Measurements from ENCODE around the gene RGS16. TPM values are rescaled to one million over a fixed set of nuclear protein-coding genes. Genes with fewer than 3 reads are reported as not detected.

Gene RGS16
- total and polyA plus RNA-seq, 9 of the 15 experiments (the other 6 are each of a cell fraction or from before 2014, with no cell fraction given): 0.07 to 0.55 (median 0.36) TPM

- TF ChIP-seq ATF3 (IDR thresholded peaks at IDR 0.05) (peak; percentile 58), ATF3 (CRISPR knock-in tag; conservative IDR thresholded peaks at IDR 0.05) (peak; percentile 69; the same call in 1 of the 2 replicates), MAX (CRISPR knock-in tag; IDR thresholded peaks at IDR 0.05) (0 out of 2 replicates have a peak, but pooled peaks have one; percentile 11), ZBTB17 (CRISPR knock-in tag; IDR thresholded peaks at IDR 0.05) (peak; percentile 91), POLR2G (IDR thresholded peaks at IDR 0.05; ENCODE audit: low read depth, low read length) (peak; percentile 59), RNF2 (IDR thresholded peaks at IDR 0.05) (no peak), SRSF9 (IDR thresholded peaks at IDR 0.05; ENCODE audit: borderline replicate concordance, low read depth, low read length) (no peak), PHF20 (IDR thresholded peaks at IDR 0.05; ENCODE audit: partially characterized antibody) (peak; percentile 64), KAT7 (CRISPR knock-in tag; IDR thresholded peaks at IDR 0.05; ENCODE audit: borderline replicate concordance) (no peak), TCF7L2 (IDR thresholded peaks at IDR 0.05; ENCODE audit: low read depth, low read length) (no peak), NUFIP1 (IDR thresholded peaks at IDR 0.05; ENCODE audit: partially characterized antibody) (no peak), ID3 (CRISPR knock-in tag; IDR thresholded peaks at IDR 0.05) (no peak), ID3 (tag; IDR thresholded peaks at IDR 0.05) (no peak), TBP (optimal IDR thresholded peaks at IDR 0.05; ENCODE audit: low read depth, low read length) (peak; percentile 60), ATF1 (CRISPR knock-in tag; IDR thresholded peaks at IDR 0.05) (no peak), ATF1 (tag; IDR thresholded peaks at IDR 0.05) (peak; percentile 91), RFX1 (IDR thresholded peaks at IDR 0.05) (no peak), ZFP30 (CRISPR knock-in tag; IDR thresholded peaks at IDR 0.05; ENCODE audit: borderline replicate concordance) (no peak), CBX3 (IDR thresholded peaks at IDR 0.05; ENCODE audit: borderline replicate concordance in 1 of 2, low read length in 2 of 2) (no peak), AFF1 (IDR thresholded peaks at IDR 0.05; ENCODE audit: low read depth in 1 of 2, partially characterized antibody in 2 of 2) (peak in 1 of 2 experiments; percentile 74), TCF15 (CRISPR knock-in tag; IDR thresholded peaks at IDR 0.05) (0 out of 2 replicates have a peak, but pooled peaks have one; percentile 57), L3MBTL2 (IDR thresholded peaks at IDR 0.05) (peak; percentile 65), NFE2 (IDR thresholded peaks at IDR 0.05; ENCODE audit: low read depth) (peak; percentile 87), NFXL1 (CRISPR knock-in tag; IDR thresholded peaks at IDR 0.05) (no peak)
Observed at GRCh38 chr1:182588500-182589396, 15.4 kb downstream of the RGS16 start, which contains the start of gene RNASEL (continued).

Measured in K562 (cell line).